Adrenal gland (tissue), 12 donors: ENCODE measurements around the gene TRAPPC12. TPM values are rescaled to one million over a fixed set of nuclear protein-coding genes. Genes with fewer than 3 reads are reported as not detected.

Experiments used
- DNase-seq, 7 donors: peaks; one replicate each; pipeline ENCODE4 v3.0.0-alpha.2; 2019 to 2020
- H3K27ac ChIP-seq, 5 donors: fragments of 200-600 bp; sonication (generic) in 4 of 5; 1 replicate in 3 of 5; 2 replicates in 2 of 5; pipeline versions ENCODE4 v1.5.1 to v1.8.0; 2016 to 2020; ENCODE audit warnings: mild to moderate bottlenecking in 1 of 5
- H3K27me3 ChIP-seq: fragments of 200-600 bp; 2 replicates; pipeline ENCODE4 v1.8.0; 2021
- H3K36me3 ChIP-seq, 2 donors: fragments of 200-600 bp; replicated peaks in 1 of 2; 1 replicate in 1 of 2; 2 replicates in 1 of 2; pipeline versions ENCODE4 v1.5.1 to v1.8.0; 2018 to 2022
- H3K4me1 ChIP-seq, 2 donors: fragments of 200-600 bp; replicated peaks in 1 of 2; 1 replicate in 1 of 2; 2 replicates in 1 of 2; pipeline versions ENCODE4 v1.5.1 to v1.8.0; 2018 to 2021
- H3K4me3 ChIP-seq, 4 donors: fragments of 200-600 bp; sonication (generic) in 3 of 4; one replicate each; pipeline ENCODE4 v1.5.1; 2016 to 2018
- H3K9me3 ChIP-seq, 3 donors: fragments of 200-600 bp; sonication (generic) in 1 of 3; replicated peaks in 1 of 3; 1 replicate in 2 of 3; 2 replicates in 1 of 3; pipeline versions ENCODE4 v1.5.1 to v1.8.0; 2016 to 2021
- POLR2A ChIP-seq, 2 donors: fragments of 450-650 bp; IDR thresholded peaks; one replicate each; pipeline ENCODE4 v1.6.1; 2017; ENCODE audit warnings: antibody characterized with exemption in 2 of 2, mild to moderate bottlenecking in 2 of 2, moderate library complexity in 1 of 2
- WGBS, 4 donors: extraction: QIAGEN DNeasy Blood & Tissue Kit in 2 of 4; methylation state at CpG; one replicate each; pipeline versions ENCODE4 v1.1.5 to v1.1.7; 2013 to 2017; 5-methylcytosine and 5-hydroxymethylcytosine counted together
- intact Hi-C, 2 donors: fragments of 100-400 bp; cut with DNase I; formaldehyde crosslinking; loops; one replicate each; pipeline versions ENCODE4 v1.14.1 to v1.15.0; 2022 to 2023
- polyA plus RNA-seq, 3 donors: library from polyadenylated mRNA; stranded (reverse); fragments of 200-250 nt in 2 of 3; fragments of 350-450 nt in 1 of 3; fragmentation: Illumina TruSeq in 1 of 3; extraction: RNeasy Lipid Tissue Mini Kit (QIAGEN cat#74804) in 1 of 3; gene quantifications; one replicate each; pipeline ENCODE4 v1.2.3, GENCODE V29; 2013 to 2014
- total RNA-seq, 9 donors: library from RNA; depleted of rRNA in 4 of 9; stranded (reverse); fragments of >200 nt in 4 of 9; fragments of 120-200 nt in 1 of 9; fragmentation: NEBNext Ultra II Directional in 1 of 9; extraction: Animal tissue kit (Norgen Biotek cat#: 25700) in 1 of 9; gene quantifications; one replicate each; pipeline versions ENCODE4 v1.1.0 to v1.2.4, GENCODE V29; 2013 to 2023
- TF ChIP-seq, protein P1 (sequence below), 6 experiments: fragments of 450-650 bp in 4 of 6; fragments of 200-600 bp in 2 of 6; sonication (generic) in 1 of 6; IDR thresholded peaks; 1 replicate in 5 of 6; 2 replicates in 1 of 6; pipeline versions ENCODE4 v1.5.1 to v1.8.0; 2016 to 2021; ENCODE audit warnings: antibody characterized with exemption in 6 of 6, mild to moderate bottlenecking in 2 of 6, moderate library complexity in 1 of 6
- donor health status: healthy with polysubstance abuse.
- donor health status: Bipolar disorder and iron deficiency.
- donor health status: DM: yes; HTN: yes; CAD: no.
- donor health status: DM: no; HTN: no; CAD: no.
- donor health status: DM: no; HTN: no; CAD: no.
- donor health status: DM: yes; HTN: yes; CAD: no.

The TRAPPC12 gene
- total and polyA plus RNA-seq, 12 donors: 58.3 to 334 (median 99.5) TPM

- Histone ChIP-seq H3K27me3 (no peaks in the 10 kb centered on the region), H3K36me3 (peaks cover 0 to 4% of the 10 kb centered on the region in 2 donors), H3K9me3 (no peaks in the 10 kb centered on the region), H3K4me1 (peaks cover 4 to 5% of the 10 kb centered on the region in 2 donors), H3K4me3 (no peak overlapping the region), H3K27ac (no peak overlapping the region)
- TF ChIP-seq, protein P1, sequence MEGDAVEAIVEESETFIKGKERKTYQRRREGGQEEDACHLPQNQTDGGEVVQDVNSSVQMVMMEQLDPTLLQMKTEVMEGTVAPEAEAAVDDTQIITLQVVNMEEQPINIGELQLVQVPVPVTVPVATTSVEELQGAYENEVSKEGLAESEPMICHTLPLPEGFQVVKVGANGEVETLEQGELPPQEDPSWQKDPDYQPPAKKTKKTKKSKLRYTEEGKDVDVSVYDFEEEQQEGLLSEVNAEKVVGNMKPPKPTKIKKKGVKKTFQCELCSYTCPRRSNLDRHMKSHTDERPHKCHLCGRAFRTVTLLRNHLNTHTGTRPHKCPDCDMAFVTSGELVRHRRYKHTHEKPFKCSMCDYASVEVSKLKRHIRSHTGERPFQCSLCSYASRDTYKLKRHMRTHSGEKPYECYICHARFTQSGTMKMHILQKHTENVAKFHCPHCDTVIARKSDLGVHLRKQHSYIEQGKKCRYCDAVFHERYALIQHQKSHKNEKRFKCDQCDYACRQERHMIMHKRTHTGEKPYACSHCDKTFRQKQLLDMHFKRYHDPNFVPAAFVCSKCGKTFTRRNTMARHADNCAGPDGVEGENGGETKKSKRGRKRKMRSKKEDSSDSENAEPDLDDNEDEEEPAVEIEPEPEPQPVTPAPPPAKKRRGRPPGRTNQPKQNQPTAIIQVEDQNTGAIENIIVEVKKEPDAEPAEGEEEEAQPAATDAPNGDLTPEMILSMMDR (IDR thresholded peaks at IDR 0.05): no peak
- no peak for TF ChIP-seq POLR2A (IDR thresholded peaks at IDR 0.05)
- no peak for DNase-seq
- intact Hi-C loops: no loop called here
- 89 to 100% (median 98%) methylated on average over 2 of the region's 2 CpGs for WGBS, 4 donors
Measured at GRCh38 chr2:3336844-3337243, 42.6 kb upstream of the TRAPPC12 start.

DNA sequence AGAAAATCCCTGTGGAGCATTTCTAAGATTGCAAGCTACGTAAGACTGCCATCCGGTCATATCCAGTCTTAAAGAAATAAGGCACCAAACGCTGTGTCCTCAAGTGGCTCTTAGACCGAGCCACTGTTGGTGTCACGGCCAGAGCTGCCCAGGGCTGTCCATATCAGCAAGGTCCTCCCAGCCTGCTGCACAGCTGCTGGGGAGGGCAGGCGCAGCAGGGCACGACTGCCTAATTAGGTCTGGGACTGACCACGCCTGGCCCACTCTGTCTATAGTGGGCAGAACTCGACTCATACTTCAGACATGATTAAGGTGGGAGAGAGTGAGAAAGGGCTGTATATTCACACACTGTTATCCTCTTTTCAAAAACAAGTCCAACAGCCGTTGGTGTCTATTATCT is 41.2 kb upstream of the TRAPPC12 start:
- Histone ChIP-seq H3K36me3 (peaks cover 0 to 4% of the 10 kb centered on the region in 2 donors), H3K4me3 (no peak overlapping the region), H3K27me3 (no peaks in the 10 kb centered on the region), H3K4me1 (no peaks in the 10 kb centered on the region), H3K27ac (no peak overlapping the region), H3K9me3 (no peaks in the 10 kb centered on the region)
- WGBS, 4 donors: 90 to 94% (median 91%) methylated on average over 8 to 10 of the region's 10 CpGs
- TF ChIP-seq POLR2A (IDR thresholded peaks at IDR 0.05): no peak
- TF ChIP-seq, protein P1 (IDR thresholded peaks at IDR 0.05): no peak
- DNase-seq: no peak
- intact Hi-C loops: no loop called here

DNA sequence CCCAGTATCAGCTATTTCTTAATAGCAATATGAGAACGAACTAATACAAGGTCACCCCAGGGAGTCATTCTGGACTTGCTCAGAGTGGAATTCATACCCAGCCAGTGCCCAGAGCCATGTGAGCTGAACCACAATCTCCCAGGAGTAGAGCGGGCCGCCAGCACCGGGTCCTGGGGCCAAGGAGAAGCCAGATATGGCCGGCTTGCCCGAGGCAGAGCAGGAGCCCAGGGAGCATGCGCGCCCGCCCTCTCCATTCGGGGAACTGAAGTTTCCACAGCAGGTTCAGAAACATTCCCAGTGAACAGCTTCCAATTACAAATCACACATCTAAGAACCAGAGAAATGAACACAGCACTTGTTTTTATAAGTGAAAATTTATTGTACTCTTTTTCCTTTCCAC is 39.4 kb upstream of the TRAPPC12 start:
- H3K27me3 ChIP-seq: no peaks in the 10 kb centered on the region
- H3K4me3 ChIP-seq: no peak overlapping the region
- H3K9me3 ChIP-seq: no peaks in the 10 kb centered on the region
- 69 to 95% (median 89%) methylated on average over 8 to 10 of the region's 10 CpGs for WGBS, 4 donors
- intact Hi-C loops: no loop called here
- no peak for TF ChIP-seq POLR2A (IDR thresholded peaks at IDR 0.05)
- TF ChIP-seq, protein P1 (IDR thresholded peaks at IDR 0.05): no peak
- peak in 1 of 7 donors; percentile 21 for DNase-seq
- no peak overlapping the region for H3K27ac ChIP-seq
- no peaks in the 10 kb centered on the region for H3K36me3 ChIP-seq
- no peaks in the 10 kb centered on the region for H3K4me1 ChIP-seq

DNA sequence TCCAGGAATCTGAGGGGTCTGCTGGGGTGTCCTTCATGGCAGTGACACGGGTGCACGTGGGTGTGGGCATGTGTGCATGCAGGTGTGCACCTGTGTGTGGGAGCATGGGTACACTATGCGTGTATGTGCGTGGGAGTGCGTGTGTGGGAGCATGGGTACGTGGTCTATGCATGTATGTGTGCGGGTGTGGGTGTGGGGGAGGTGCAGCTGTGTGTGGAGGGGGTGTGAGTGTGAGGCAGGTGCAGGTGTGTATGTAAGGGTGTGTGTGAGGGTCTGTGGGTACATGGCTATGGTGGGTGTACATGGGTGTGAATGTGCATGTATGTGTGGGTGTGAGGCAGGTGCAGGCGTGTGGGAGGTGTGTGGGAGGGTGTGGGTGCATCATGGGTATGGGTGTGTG is 38.2 kb upstream of the TRAPPC12 start:
- WGBS, 4 donors: 94 to 97% (median 96%) methylated on average over 8 of the region's 8 CpGs
- Histone ChIP-seq H3K4me1 (no peaks in the 10 kb centered on the region), H3K27me3 (no peaks in the 10 kb centered on the region), H3K36me3 (no peaks in the 10 kb centered on the region), H3K9me3 (no peaks in the 10 kb centered on the region), H3K4me3 (no peak overlapping the region), H3K27ac (no peak overlapping the region)
- intact Hi-C loops: no loop called here
- no peak for DNase-seq
- TF ChIP-seq, protein P1 (IDR thresholded peaks at IDR 0.05): no peak
- no peak for TF ChIP-seq POLR2A (IDR thresholded peaks at IDR 0.05)
